ENCODE data around the gene RAB5IF.

- no peak for TF ChIP-seq CTCF (IDR thresholded peaks at IDR 0.05)
- TF ChIP-seq POLR2A (IDR thresholded peaks at IDR 0.05), result no peak
Observed at GRCh38 chr20:36593347-36593929, 12.1 kb upstream of the RAB5IF start.

Measured in testis (tissue), 2 donors.